GM23248 (cell line): ENCODE data around the gene C3.

Source experiments
- EZH2 ChIP-seq: fragments of 200-600 bp; sonication (generic); IDR thresholded peaks from 2 replicates; pipeline ENCODE4 v1.6.1; 2018; ENCODE audit warnings: antibody characterized with exemption, mild to moderate bottlenecking; ENCODE audit not compliant: insufficient read depth, poor library complexity, severe bottlenecking
- EZH2phosphoT487 ChIP-seq: fragments of 200-600 bp; sonication (generic); IDR thresholded peaks from 2 replicates; pipeline ENCODE4 v1.6.1; 2018; ENCODE audit warnings: antibody characterized with exemption, moderate library complexity, mild to moderate bottlenecking, low read depth; ENCODE audit not compliant: insufficient read depth

DNA sequence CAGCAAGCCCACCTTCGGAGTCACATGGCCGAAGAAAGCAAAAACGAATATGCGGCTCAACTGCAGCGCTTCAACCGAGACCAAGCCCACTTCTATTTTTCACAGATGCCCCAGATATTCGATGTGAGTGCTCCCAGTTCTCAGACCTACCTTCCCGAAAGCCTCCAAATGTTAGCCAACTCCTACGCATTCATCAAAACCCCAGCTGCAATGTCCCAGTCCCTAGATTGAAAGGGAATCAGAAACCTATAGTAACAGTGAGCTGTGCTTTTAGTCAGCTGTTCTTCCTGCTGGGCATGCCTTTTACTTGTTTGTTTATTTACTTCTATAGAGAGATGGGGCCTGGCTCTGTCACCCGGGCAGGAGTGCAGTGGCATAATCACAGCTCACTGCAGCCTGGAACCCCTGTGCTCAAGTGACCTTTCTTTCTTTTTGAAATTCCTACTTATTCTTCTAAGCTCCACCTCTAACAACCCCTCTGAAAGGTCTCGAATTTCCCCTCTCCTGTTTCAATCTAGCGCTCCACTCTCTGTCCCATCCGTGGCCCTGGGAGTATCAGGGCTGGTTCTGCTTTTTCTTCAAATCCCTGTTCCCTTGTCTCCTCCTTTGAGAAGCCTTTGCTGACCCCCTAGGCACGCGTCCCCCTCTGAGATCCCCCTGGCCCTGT, 23.4 kb upstream of the C3 start:
- TF ChIP-seq EZH2: no peak
- TF ChIP-seq EZH2phosphoT487: no peak
